Measurements from ENCODE around the gene WDR48.

Gene WDR48

GRCh38 chr3:39127269-39127907, 75.6 kb downstream of the WDR48 start:
- TF ChIP-seq, protein P1, sequence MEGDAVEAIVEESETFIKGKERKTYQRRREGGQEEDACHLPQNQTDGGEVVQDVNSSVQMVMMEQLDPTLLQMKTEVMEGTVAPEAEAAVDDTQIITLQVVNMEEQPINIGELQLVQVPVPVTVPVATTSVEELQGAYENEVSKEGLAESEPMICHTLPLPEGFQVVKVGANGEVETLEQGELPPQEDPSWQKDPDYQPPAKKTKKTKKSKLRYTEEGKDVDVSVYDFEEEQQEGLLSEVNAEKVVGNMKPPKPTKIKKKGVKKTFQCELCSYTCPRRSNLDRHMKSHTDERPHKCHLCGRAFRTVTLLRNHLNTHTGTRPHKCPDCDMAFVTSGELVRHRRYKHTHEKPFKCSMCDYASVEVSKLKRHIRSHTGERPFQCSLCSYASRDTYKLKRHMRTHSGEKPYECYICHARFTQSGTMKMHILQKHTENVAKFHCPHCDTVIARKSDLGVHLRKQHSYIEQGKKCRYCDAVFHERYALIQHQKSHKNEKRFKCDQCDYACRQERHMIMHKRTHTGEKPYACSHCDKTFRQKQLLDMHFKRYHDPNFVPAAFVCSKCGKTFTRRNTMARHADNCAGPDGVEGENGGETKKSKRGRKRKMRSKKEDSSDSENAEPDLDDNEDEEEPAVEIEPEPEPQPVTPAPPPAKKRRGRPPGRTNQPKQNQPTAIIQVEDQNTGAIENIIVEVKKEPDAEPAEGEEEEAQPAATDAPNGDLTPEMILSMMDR (IDR thresholded peaks at IDR 0.05): no peak

DNA sequence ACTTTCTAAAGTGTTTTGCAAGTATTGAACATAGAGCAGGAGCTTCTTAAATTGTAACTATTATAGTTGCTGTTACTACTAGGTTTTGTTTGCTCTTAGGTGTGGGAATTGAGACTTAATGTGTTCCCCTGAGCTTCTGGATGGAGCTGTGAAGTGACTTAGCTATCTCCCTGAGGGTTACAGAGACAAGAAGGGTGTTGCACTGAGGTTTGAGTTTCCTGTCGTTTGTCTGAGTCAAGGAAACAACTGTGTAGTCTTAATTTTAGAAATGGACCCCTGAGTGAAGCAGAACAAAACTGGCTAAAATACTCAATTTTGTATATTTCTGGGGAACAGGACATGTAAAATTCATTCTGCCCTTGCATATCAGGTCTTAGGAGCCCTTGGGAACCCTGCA, 76.1 kb downstream of the WDR48 start:
- TF ChIP-seq, protein P1 (IDR thresholded peaks at IDR 0.05): no peak

DNA sequence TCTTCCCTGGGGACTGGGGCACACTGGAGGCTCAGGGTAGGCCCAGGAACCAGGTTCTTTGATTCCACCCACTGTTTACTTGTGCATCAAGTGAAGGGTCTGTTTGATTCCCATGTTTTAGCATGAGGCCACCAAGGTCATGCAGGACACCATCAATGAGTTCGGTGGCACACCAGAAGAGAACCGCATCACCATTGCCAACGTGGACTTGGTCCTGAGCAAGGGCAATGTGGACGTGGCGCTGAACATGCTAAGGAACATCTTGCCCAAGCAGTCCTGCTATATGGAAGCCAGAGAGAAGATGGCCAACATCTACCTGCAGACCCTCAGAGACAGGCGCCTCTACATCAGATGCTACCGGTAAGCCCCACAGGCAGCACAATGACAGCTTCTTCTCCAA, 77.1 kb downstream of the WDR48 start:
- TF ChIP-seq, protein P1 (IDR thresholded peaks at IDR 0.05): no peak

GRCh38 chr3:39130026-39130425, 78.2 kb downstream of the WDR48 start:
- TF ChIP-seq, protein P1 (IDR thresholded peaks at IDR 0.05): no peak

DNA sequence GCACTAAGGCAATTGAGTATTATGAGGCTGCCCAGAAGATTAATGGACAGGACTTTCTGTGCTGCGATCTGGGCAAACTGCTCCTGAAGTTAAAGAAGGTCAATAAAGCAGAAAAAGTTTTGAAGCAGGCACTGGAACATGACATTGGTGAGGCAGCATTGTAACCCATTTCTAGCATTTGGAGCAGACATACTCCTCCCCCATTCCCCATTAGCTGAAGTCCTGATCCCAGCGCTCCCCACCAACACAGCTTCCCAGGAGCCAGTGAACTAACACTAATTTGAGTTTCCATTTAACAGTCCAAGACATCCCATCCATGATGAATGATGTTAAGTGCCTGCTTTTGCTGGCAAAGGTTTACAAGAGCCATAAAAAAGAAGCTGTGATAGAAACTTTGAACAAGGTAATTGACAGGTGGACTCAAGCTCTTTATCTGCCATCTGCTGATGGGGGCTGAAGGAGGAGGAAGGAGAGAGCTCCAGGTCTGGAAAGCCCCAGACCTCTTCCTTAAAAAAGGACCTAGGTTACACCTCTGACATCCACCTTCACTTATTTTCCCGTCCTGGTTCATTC, 79.0 kb downstream of the WDR48 start:
- TF ChIP-seq, protein P1 (IDR thresholded peaks at IDR 0.05): no peak

GRCh38 chr3:39132096-39133092, 80.6 kb downstream of the WDR48 start:
- TF ChIP-seq, protein P1 (IDR thresholded peaks at IDR 0.05): no peak

DNA sequence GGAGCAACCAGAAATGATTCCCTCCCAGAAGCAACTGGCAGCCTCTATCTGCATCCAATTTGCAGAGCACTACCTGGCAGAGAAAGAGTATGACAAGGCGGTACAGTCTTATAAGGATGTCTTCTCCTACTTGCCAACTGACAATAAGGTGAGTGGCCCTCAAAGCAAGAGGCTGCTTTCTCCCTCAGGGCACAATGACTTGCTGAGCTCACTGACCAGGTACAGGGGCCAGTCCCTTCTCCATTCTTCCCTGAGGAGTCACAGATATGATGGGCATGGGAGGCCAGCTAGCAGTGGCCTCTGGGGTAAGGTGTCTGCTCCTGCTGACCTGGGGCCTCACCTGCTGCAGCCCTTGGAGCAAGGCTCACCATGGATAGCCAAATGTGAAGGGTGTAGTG, 81.3 kb downstream of the WDR48 start:
- TF ChIP-seq, protein P1 (IDR thresholded peaks at IDR 0.05): no peak

All from LNCAP (cell line).